HepG2 (cell line): Measurements from ENCODE around the gene SPEM2. TPM values are rescaled to one million over a fixed set of nuclear protein-coding genes. Genes with fewer than 3 reads are reported as not detected.

Experiments used
- ATAC-seq: fragments of 200-7000 bp; cut with Tn5 transposase; 3 replicates; pipeline ENCODE4 v1.9.1; 2020; ENCODE audit warnings: mild to moderate bottlenecking, moderate library complexity
- BruUV-seq: library from RNA; stranded (reverse); fragments of 400-500 nt; replicated peaks from 2 replicates; lab custom pipeline; 2021; lab: Mats Ljungman, UMichigan
- CTCF ChIA-PET: fragments of 300-600 bp; formaldehyde crosslinking; extraction: SDS; loops from one replicate; lab custom pipeline; 2021; ENCODE audit warnings: low total read pairs, inconsistent platforms, low intra/inter-chr PET ratio; lab: Yijun Ruan, JAX
- POLR2A ChIA-PET: fragments of 350-600 bp; sonication (Branson Sonifier 250); formaldehyde crosslinking; loops from one replicate; lab custom pipeline; 2020; ENCODE audit warnings: antibody characterized with exemption, inconsistent platforms; lab: Yijun Ruan, JAX
- DNase-seq: peaks from one replicate; pipeline ENCODE4 v3.0.0-alpha.2; 2015; ENCODE audit warnings: low spot score
- FAIRE-seq: peaks from 3 replicates; lab custom pipeline; 2011; peaks lifted over from hg19 to GRCh38; lab: Jason Lieb, UNC
- H2AFZ ChIP-seq: one replicate; pipeline ENCODE4 v1.6.1; 2011; ENCODE audit warnings: low read length, inconsistent platforms
- H3K27ac ChIP-seq: fragments of 300-600 bp; 3 replicates; pipeline ENCODE4 v1.8.0; 2011; ENCODE audit warnings: mixed run types, mild to moderate bottlenecking, mixed read lengths, low read length, inconsistent platforms; ENCODE audit not compliant: insufficient read depth; ENCODE audit errors: extremely low read length
- H3K27me3 ChIP-seq, 2 experiments: fragments of 200-600 bp in 1 of 2; 2 replicates in 1 of 2; 3 replicates in 1 of 2; pipeline versions ENCODE4 v1.6.0 to v1.8.0; 2011; ENCODE audit warnings: low read length in 2 of 2, mild to moderate bottlenecking in 2 of 2, moderate library complexity in 2 of 2, inconsistent platforms in 1 of 2; ENCODE audit not compliant: insufficient read depth in 2 of 2, control insufficient read depth in 1 of 2
- H3K36me3 ChIP-seq, 2 experiments: fragments of 200-600 bp in 1 of 2; replicated peaks in 1 of 2; 2 replicates in 1 of 2; 3 replicates in 1 of 2; pipeline versions ENCODE4 v1.5.1 to v1.8.0; 2011; ENCODE audit warnings: low read length in 2 of 2, inconsistent platforms in 1 of 2; ENCODE audit not compliant: insufficient read depth in 2 of 2, control insufficient read depth in 1 of 2
- H3K4me1 ChIP-seq: 2 replicates; pipeline ENCODE4 v1.5.1; 2012; ENCODE audit warnings: low read length, inconsistent platforms; ENCODE audit not compliant: insufficient read depth
- H3K4me2 ChIP-seq: 2 replicates; pipeline ENCODE4 v1.6.0; 2011; ENCODE audit warnings: low read depth, low read length, inconsistent platforms
- H3K4me3 ChIP-seq, 3 experiments: fragments of 200-600 bp in 1 of 3; sonication (generic), shearing (Covaris generic) in 1 of 3; replicated peaks in 1 of 3; 2 replicates each; pipeline ENCODE4 v1.5.1; 2011 to 2016; ENCODE audit warnings: low read length in 3 of 3, inconsistent platforms in 2 of 3, low read depth in 2 of 3, mild to moderate bottlenecking in 2 of 3, control low read depth in 1 of 3, mixed read lengths in 1 of 3; ENCODE audit not compliant: insufficient read depth in 1 of 3
- H3K79me2 ChIP-seq: one replicate; pipeline ENCODE4 v1.6.1; 2011; ENCODE audit warnings: low read length, inconsistent platforms; ENCODE audit not compliant: insufficient read depth
- H3K9ac ChIP-seq: 2 replicates; pipeline ENCODE4 v1.6.0; 2011; ENCODE audit warnings: mild to moderate bottlenecking, low read depth, low read length, inconsistent platforms; ENCODE audit not compliant: insufficient read depth
- H3K9me3 ChIP-seq: 2 replicates; pipeline ENCODE4 v1.5.1; 2012; ENCODE audit warnings: mild to moderate bottlenecking, low read length
- H4K20me1 ChIP-seq: 2 replicates; pipeline ENCODE4 v1.6.0; 2011; ENCODE audit warnings: inconsistent platforms, mild to moderate bottlenecking, low read length, moderate library complexity; ENCODE audit not compliant: insufficient read depth
- HNRNPL ChIP-seq: fragments of 200-400 bp; formaldehyde crosslinking; IDR thresholded peaks from 2 replicates; pipeline ENCODE4 v1.6.1; 2017; ENCODE audit warnings: mild to moderate bottlenecking, low read depth, low read length
- JDP2 ChIP-seq: sonication (generic); formaldehyde crosslinking; IDR thresholded peaks from 2 replicates; pipeline ENCODE4 v1.8.1; 2022; ENCODE audit warnings: missing genetic modification reagents, borderline replicate concordance
- NFE2 ChIP-seq: sonication (generic); formaldehyde crosslinking; IDR thresholded peaks from 2 replicates; pipeline ENCODE4 v1.4.0; 2020; ENCODE audit warnings: missing genetic modification reagents
- NFE2L1 ChIP-seq: sonication (generic); formaldehyde crosslinking; IDR thresholded peaks from 2 replicates; pipeline ENCODE4 v1.4.0; 2020; ENCODE audit warnings: missing genetic modification reagents, mild to moderate bottlenecking, borderline replicate concordance
- SMC3 ChIP-seq: IDR thresholded peaks from 2 replicates; pipeline ENCODE4 v1.6.1; 2011; ENCODE audit warnings: low read length, improper control_type of control experiment
- TCF7L2 ChIP-seq: IDR thresholded peaks from 2 replicates; pipeline ENCODE4 v1.6.1; 2011; ENCODE audit warnings: mild to moderate bottlenecking, low read depth, low read length, moderate library complexity
- TSC22D2 ChIP-seq: sonication (generic); formaldehyde crosslinking; IDR thresholded peaks from 2 replicates; pipeline ENCODE4 v1.5.1; 2020; ENCODE audit warnings: missing genetic modification reagents, mild to moderate bottlenecking, borderline replicate concordance
- ZNF317 ChIP-seq: sonication (generic); formaldehyde crosslinking; IDR thresholded peaks from 2 replicates; pipeline ENCODE4 v1.5.0; 2020; ENCODE audit warnings: mild to moderate bottlenecking, missing genetic modification reagents
- ZNF562 ChIP-seq: sonication (generic); formaldehyde crosslinking; IDR thresholded peaks from 2 replicates; pipeline ENCODE4 v1.8.0; 2022; ENCODE audit warnings: missing genetic modification reagents, borderline replicate concordance
- WGBS: methylation state at CpG from one replicate; pipeline ENCODE4 v1.1.6; 2017; ENCODE audit warnings: low lambda C conversion rate; 5-methylcytosine and 5-hydroxymethylcytosine counted together
- in situ Hi-C: cut with HindIII; loops from 2 replicates; pipeline ENCODE4 v1.10.0; 2017; ENCODE audit warnings: low pct_unique_long_range_greater_than_20kb; ENCODE audit not compliant: extremely low pct_ligation_motif_present
- intact Hi-C: fragments of 100-400 bp; cut with micrococcal nuclease; formaldehyde crosslinking; loops from one replicate; pipeline ENCODE4 v1.10.0; 2022; ENCODE audit not compliant: unreplicated experiment
- polyA plus RNA-seq, 8 experiments: library from polyadenylated mRNA; depleted of rRNA in 3 of 8; stranded (reverse) in 7 of 8; unstranded in 1 of 8; fragments of >200 nt; fragmentation: Illumina TruSeq in 4 of 8; extraction: Trizol in 4 of 8; gene quantifications; 2 replicates each; pipeline versions ENCODE4 v1.2.1 to v1.2.3, GENCODE V29; 2011 to 2016; ENCODE audit warnings: low read depth in 4 of 8, missing spikeins in 1 of 8, mixed read lengths in 1 of 8; ENCODE audit not compliant: insufficient read depth in 1 of 8
- total RNA-seq, 5 experiments: library from RNA; depleted of rRNA; stranded (reverse); fragments of >200 nt; fragmentation: Illumina TruSeq; extraction: Trizol; gene quantifications; 2 replicates each; pipeline ENCODE4 v1.2.3, GENCODE V29; 2016; ENCODE audit warnings: low read depth in 1 of 5
- TF ChIP-seq, protein P1 (sequence below): sonication (generic); formaldehyde crosslinking; IDR thresholded peaks from 2 replicates; pipeline ENCODE4 v1.4.0; 2020; ENCODE audit warnings: missing genetic modification reagents
- TF ChIP-seq, protein P2 (sequence below): sonication (generic); formaldehyde crosslinking; IDR thresholded peaks from 2 replicates; pipeline ENCODE4 v1.5.1; 2020; ENCODE audit warnings: missing genetic modification reagents, mild to moderate bottlenecking, borderline replicate concordance

The SPEM2 gene
- total and polyA plus RNA-seq, 2 of the 13 experiments (the other 11 are each of a cell fraction or from before 2014, with no cell fraction given) = not detected

DNA sequence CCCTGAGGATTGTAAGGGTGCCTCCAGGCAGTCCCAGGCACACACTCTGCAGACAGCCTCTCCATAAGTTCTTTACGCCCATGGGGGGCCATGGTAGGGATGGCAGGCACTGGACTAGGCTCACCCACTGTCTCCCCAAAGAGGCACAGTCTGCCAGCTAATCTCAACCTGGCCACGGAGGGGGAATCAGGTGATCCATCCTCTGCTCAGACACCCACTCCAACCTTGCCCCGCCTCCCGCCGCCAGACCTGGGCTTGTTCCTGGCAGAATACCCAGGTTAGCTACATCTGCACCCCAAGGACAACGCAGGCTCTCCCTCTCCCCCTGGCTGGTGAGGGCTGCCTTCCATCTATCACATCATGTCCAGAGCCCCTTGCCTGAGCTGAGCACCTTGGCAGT lies 16.6 kb upstream of the SPEM2 start:
- no peak overlapping the region for H3K4me3 ChIP-seq
- no peaks in the 10 kb centered on the region for H3K27me3 ChIP-seq
- H3K4me1 ChIP-seq = peaks cover 10% of the 10 kb centered on the region
- TF ChIP-seq TSC22D2 (CRISPR knock-in tag) (no peak), ZNF317 (CRISPR knock-in tag) (no peak), HNRNPL (no peak), ZNF562 (CRISPR knock-in tag) (no peak), NFE2 (no peak), SMC3 (no peak), TCF7L2 (no peak), NFE2L1 (CRISPR knock-in tag) (no peak), JDP2 (no peak)
- TF ChIP-seq, protein P1, sequence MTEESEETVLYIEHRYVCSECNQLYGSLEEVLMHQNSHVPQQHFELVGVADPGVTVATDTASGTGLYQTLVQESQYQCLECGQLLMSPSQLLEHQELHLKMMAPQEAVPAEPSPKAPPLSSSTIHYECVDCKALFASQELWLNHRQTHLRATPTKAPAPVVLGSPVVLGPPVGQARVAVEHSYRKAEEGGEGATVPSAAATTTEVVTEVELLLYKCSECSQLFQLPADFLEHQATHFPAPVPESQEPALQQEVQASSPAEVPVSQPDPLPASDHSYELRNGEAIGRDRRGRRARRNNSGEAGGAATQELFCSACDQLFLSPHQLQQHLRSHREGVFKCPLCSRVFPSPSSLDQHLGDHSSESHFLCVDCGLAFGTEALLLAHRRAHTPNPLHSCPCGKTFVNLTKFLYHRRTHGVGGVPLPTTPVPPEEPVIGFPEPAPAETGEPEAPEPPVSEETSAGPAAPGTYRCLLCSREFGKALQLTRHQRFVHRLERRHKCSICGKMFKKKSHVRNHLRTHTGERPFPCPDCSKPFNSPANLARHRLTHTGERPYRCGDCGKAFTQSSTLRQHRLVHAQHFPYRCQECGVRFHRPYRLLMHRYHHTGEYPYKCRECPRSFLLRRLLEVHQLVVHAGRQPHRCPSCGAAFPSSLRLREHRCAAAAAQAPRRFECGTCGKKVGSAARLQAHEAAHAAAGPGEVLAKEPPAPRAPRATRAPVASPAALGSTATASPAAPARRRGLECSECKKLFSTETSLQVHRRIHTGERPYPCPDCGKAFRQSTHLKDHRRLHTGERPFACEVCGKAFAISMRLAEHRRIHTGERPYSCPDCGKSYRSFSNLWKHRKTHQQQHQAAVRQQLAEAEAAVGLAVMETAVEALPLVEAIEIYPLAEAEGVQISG (CRISPR knock-in tag) = no peak
- TF ChIP-seq, protein P2, sequence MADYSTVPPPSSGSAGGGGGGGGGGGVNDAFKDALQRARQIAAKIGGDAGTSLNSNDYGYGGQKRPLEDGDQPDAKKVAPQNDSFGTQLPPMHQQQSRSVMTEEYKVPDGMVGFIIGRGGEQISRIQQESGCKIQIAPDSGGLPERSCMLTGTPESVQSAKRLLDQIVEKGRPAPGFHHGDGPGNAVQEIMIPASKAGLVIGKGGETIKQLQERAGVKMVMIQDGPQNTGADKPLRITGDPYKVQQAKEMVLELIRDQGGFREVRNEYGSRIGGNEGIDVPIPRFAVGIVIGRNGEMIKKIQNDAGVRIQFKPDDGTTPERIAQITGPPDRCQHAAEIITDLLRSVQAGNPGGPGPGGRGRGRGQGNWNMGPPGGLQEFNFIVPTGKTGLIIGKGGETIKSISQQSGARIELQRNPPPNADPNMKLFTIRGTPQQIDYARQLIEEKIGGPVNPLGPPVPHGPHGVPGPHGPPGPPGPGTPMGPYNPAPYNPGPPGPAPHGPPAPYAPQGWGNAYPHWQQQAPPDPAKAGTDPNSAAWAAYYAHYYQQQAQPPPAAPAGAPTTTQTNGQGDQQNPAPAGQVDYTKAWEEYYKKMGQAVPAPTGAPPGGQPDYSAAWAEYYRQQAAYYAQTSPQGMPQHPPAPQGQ (CRISPR knock-in tag) = no peak
- no TSS peak for BruUV-seq
- H3K9me3 ChIP-seq = no peaks in the 10 kb centered on the region
- 89% methylated on average over 5 of the region's 6 CpGs for WGBS
- POLR2A ChIA-PET = no interaction called here
- no peaks in the 10 kb centered on the region for H4K20me1 ChIP-seq
- FAIRE-seq = no peak
- no peak for ATAC-seq
- no peak overlapping the region for H3K4me2 ChIP-seq
- in situ Hi-C loops = no loop called here
- CTCF ChIA-PET = no interaction called here
- H3K79me2 ChIP-seq = no peaks in the 10 kb centered on the region
- H3K27ac ChIP-seq = no peak overlapping the region
- no peak overlapping the region for H3K9ac ChIP-seq
- no peak for DNase-seq
- intact Hi-C loops = no loop called here
- no peak overlapping the region for H2AFZ ChIP-seq
- 0 out of 5 replicates have a peak, but pooled peaks cover 0 to 2% of the 10 kb centered on the region in 2 experiments for H3K36me3 ChIP-seq
